ENCODE results near the gene NCKAP1.

NCKAP1 gene

GRCh38 chr2:182906454-182906853, 131.8 kb downstream of the NCKAP1 start:
- no peaks in the 10 kb centered on the region for H3K27me3 ChIP-seq (ENCODE audit: insufficient read depth, poor library complexity, severe bottlenecking)
- no peak overlapping the region for H3K27ac ChIP-seq (replicated peaks)
- DNase-seq (ENCODE audit: low read depth in 1 of 2, low spot score in 1 of 2) = no peak
- no peak for TF ChIP-seq REST (IDR thresholded peaks at IDR 0.05; ENCODE audit: insufficient replicate concordance, low read depth)
- H3K4me3 ChIP-seq (replicated peaks; ENCODE audit: insufficient read depth, low read length) = no peak overlapping the region

- H3K27ac ChIP-seq (replicated peaks) = no peak overlapping the region
- H3K27me3 ChIP-seq (ENCODE audit: insufficient read depth, poor library complexity, severe bottlenecking) = no peaks in the 10 kb centered on the region
- H3K4me3 ChIP-seq (replicated peaks; ENCODE audit: insufficient read depth, low read length) = no peak overlapping the region
- no peak for DNase-seq (ENCODE audit: low read depth in 1 of 2, low spot score in 1 of 2)
- TF ChIP-seq SPI1 (IDR thresholded peaks at IDR 0.05; ENCODE audit: borderline replicate concordance, low read depth) (no peak), POLR2AphosphoS5 (IDR thresholded peaks at IDR 0.05; ENCODE audit: low read depth) (no peak), GABPA (IDR thresholded peaks at IDR 0.05; ENCODE audit: low read depth) (no peak), REST (IDR thresholded peaks at IDR 0.05; ENCODE audit: insufficient replicate concordance, low read depth) (no peak), CTCF (IDR thresholded peaks at IDR 0.05; ENCODE audit: insufficient read depth, low read length) (no peak)
Observed at GRCh38 chr2:182904844-182905243, 133.4 kb downstream of the NCKAP1 start.

GRCh38 chr2:182903566-182903965, 134.7 kb downstream of the NCKAP1 start:
- DNase-seq (ENCODE audit: low read depth in 1 of 2, low spot score in 1 of 2) = no peak
- no peak for TF ChIP-seq SPI1 (IDR thresholded peaks at IDR 0.05; ENCODE audit: borderline replicate concordance, low read depth)
- no peak for TF ChIP-seq CTCF (IDR thresholded peaks at IDR 0.05; ENCODE audit: insufficient read depth, low read length)
- TF ChIP-seq REST (IDR thresholded peaks at IDR 0.05; ENCODE audit: insufficient replicate concordance, low read depth) = no peak
- no peak for TF ChIP-seq GABPA (IDR thresholded peaks at IDR 0.05; ENCODE audit: low read depth)
- TF ChIP-seq POLR2AphosphoS5 (IDR thresholded peaks at IDR 0.05; ENCODE audit: low read depth) = no peak
- H3K4me3 ChIP-seq (replicated peaks; ENCODE audit: insufficient read depth, low read length) = no peak overlapping the region
- no peak overlapping the region for H3K27ac ChIP-seq (replicated peaks)
- no peaks in the 10 kb centered on the region for H3K27me3 ChIP-seq (ENCODE audit: insufficient read depth, poor library complexity, severe bottlenecking)

- TF ChIP-seq GABPA (IDR thresholded peaks at IDR 0.05; ENCODE audit: low read depth) (no peak), REST (IDR thresholded peaks at IDR 0.05; ENCODE audit: insufficient replicate concordance, low read depth) (no peak), SPI1 (IDR thresholded peaks at IDR 0.05; ENCODE audit: borderline replicate concordance, low read depth) (no peak), CTCF (IDR thresholded peaks at IDR 0.05; ENCODE audit: insufficient read depth, low read length) (no peak), POLR2AphosphoS5 (IDR thresholded peaks at IDR 0.05; ENCODE audit: low read depth) (no peak)
- no peak overlapping the region for H3K27ac ChIP-seq (replicated peaks)
- no peaks in the 10 kb centered on the region for H3K27me3 ChIP-seq (ENCODE audit: insufficient read depth, poor library complexity, severe bottlenecking)
- no peak overlapping the region for H3K4me3 ChIP-seq (replicated peaks; ENCODE audit: insufficient read depth, low read length)
- no peak for DNase-seq (ENCODE audit: low read depth in 1 of 2, low spot score in 1 of 2)
Observed at GRCh38 chr2:182901748-182902147, 136.5 kb downstream of the NCKAP1 start.
